GM12865 (cell line): ENCODE measurements around the gene METTL25B.
"Not testable (repeated sequence)": the region's sequence is repeated elsewhere in the genome, so short reads cannot be mapped to it uniquely, and the experiment has no call there.

Source experiments
- DNase-seq: peaks from one replicate; pipeline ENCODE4 v3.0.0; 2010; ENCODE audit warnings: low read depth
- H3K4me3 ChIP-seq: 2 replicates; pipeline ENCODE4 v1.5.1; 2011; ENCODE audit warnings: mild to moderate bottlenecking, low read depth, low read length, control low read depth
- TF ChIP-seq, protein P1 (sequence below): IDR thresholded peaks from 2 replicates; pipeline ENCODE4 v1.5.1; 2011; ENCODE audit warnings: low read length, control low read depth, low read depth, inconsistent platforms; ENCODE audit not compliant: insufficient read depth; ENCODE audit errors: missing control alignments

Gene METTL25B

DNA sequence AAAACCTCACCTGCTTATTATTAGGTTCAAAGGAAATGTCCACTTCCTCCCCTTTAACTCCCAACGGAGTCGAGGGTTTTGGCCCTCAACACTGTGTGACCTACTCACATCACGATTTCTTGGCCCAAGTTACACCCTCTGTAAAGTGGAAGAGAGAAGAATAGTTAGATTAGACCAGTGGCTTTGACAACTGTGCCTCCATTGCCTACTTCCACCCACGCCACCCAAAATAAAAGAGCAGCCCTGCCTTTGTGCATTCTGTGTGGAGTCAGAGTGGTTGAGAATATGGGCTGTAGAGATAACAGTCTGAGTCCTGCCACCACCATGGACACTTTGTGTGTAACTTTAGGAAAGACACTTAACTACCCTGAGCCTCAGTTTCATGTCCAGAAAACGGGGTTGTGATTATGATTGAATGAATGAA lies 27.3 kb downstream of the METTL25B start:
- DNase-seq = no peak
- TF ChIP-seq, protein P1, sequence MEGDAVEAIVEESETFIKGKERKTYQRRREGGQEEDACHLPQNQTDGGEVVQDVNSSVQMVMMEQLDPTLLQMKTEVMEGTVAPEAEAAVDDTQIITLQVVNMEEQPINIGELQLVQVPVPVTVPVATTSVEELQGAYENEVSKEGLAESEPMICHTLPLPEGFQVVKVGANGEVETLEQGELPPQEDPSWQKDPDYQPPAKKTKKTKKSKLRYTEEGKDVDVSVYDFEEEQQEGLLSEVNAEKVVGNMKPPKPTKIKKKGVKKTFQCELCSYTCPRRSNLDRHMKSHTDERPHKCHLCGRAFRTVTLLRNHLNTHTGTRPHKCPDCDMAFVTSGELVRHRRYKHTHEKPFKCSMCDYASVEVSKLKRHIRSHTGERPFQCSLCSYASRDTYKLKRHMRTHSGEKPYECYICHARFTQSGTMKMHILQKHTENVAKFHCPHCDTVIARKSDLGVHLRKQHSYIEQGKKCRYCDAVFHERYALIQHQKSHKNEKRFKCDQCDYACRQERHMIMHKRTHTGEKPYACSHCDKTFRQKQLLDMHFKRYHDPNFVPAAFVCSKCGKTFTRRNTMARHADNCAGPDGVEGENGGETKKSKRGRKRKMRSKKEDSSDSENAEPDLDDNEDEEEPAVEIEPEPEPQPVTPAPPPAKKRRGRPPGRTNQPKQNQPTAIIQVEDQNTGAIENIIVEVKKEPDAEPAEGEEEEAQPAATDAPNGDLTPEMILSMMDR = no peak
- H3K4me3 ChIP-seq = no peak overlapping the region

DNA sequence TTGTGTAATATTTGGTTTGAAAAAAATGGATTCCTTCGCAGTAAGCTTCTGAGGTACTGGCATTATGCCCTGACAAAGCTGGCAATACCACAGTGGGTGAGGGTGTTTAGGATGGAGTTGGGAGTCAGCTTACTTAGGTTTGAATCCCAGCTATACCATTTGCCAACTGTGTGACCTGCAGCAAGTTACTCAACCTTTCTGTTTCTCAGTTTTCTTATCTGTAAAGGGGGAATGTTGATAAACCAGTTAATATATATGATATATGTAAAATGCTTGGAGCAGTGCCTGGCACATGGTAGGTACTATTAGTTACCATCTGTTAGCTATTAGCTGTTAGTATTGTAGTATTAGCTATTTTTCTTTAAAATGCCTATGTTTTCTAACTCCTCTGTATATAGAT lies 28.1 kb downstream of the METTL25B start:
- DNase-seq = no peak
- TF ChIP-seq, protein P1 = no peak
- H3K4me3 ChIP-seq = no peak overlapping the region

DNA sequence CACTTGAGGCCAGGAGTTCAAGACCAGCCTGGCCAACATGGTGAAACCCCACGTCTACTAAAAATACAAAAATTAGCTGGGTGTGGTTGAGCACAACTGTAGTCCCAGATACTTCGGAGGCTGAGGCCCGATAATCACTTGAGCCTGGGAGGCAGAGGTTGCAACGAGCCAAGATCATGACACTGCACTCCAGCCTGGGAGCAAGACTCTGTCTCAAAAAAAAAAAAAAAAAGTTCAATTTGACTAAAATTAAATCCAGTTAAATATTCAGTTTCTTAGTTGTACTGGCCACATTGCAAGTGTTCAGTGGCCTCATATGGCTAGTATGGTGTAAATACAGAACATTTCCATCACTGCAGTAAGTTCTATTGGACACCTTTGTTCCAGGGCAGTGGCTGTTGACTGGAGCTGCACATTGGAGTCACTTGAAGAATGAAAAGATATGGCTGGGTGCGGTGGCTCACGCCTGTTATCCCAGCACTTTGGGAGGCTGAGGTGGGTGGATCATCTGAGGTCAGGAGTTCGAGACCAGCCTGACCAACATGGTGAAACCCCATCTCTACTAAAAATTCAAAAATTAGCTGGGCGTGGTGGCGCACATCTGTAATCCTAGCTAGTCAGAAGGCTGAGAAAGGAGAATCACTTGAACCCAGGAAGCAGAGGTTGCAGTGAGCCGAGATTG lies 29.4 kb downstream of the METTL25B start:
- DNase-seq, H3K4me3 ChIP-seq: not testable (repeated sequence)

DNA sequence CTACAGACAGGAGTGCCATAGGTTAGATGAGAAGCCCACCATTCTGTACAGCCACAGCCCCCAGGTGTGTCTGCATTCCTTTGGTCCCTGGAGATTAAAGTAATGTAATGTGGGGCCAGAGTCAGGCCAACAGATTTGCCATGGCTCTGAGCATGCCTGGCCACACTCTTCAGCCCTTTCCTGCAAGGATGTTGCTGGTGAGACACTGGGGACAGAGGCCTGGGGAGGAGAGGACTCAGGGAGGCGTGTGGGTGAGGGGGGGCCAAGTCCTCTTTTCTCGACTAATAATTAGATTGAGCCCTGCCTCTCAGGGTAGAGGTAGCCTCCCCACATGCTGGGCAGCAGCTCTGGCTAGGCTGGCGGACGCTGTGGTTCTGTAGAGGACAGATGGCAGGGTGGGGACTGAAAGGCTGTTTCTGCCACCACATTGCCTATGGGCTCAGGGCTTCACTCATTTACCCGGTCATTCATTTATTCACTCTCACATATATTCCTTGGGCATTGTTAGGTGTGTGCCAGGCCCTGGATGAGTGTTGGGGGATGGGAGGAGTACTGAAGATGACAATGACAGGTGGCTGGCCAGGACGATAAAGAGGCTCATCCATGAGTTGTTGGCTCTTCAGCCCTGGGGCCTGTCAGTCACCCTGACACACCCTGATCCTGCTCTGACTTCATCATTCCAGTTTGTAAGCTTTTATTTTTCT lies 32.0 kb downstream of the METTL25B start:
- DNase-seq = no peak
- H3K4me3 ChIP-seq = no peak overlapping the region
- TF ChIP-seq, protein P1 = no peak

DNA sequence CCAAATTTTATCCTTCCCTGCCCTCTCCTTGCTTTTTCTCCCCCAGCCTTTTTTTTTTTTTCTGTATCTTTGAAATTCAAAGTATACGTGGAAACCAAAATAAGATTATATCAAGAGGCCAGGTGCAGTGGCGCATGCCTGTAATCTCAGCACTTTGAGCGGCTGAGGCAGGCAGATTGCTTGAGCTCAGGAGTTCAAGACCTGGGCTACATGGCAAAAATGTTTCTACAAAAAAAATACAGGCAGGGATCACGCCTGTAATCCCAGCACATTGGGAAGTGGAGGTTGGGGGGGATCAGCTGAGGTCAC lies 32.5 kb downstream of the METTL25B start:
- TF ChIP-seq, protein P1 = no peak

DNA sequence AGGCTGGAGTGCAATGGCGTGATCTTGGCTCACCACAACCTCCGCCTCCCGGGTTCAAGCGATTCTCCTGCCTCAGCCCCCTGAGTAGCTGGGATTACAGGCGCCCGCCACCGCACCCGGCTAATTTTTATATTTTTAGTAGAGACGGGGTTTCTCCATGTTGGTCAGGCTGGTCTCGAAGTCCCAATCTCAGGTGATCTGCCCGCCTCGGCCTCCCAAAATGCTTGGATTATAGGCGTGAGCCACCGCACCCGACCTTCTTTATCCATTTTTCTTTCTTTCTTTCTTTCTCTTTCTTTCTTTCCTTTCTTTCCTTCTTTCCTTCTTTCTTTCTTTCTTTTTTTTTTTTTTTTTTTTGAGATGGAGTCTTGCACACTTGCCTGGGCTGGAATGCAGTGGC lies 36.9 kb downstream of the METTL25B start:
- not testable (repeated sequence) for H3K4me3 ChIP-seq, DNase-seq

More for the DNA sequence above, 32.5 kb downstream of the METTL25B start:
- H3K4me3 ChIP-seq = no peak overlapping the region
- no peak for DNase-seq

DNA sequence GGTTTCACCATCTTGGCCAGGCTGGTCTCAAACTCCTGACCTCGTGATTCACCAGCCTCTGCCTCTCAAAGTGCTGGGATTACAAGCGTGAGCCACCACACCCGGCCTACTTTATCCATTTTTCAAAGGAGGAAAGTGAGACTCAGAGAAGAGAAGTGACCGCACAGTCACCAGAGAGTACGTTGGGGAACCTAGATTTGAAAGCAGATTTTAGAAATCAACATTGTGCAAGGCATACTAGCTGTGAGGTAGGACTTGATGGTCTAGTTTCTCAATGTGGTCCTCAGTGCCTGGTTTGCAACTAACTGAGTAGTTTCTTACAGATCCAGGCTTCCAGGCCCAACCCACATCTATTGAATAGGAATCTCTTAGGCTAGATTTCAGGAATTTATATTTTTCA lies 37.4 kb downstream of the METTL25B start:
- H3K4me3 ChIP-seq = peak overlapping the region; percentile 84
- TF ChIP-seq, protein P1 = no peak
- DNase-seq = no peak
